SK-N-SH (cell line): Measurements from ENCODE around the gene PRKG1. TPM values are rescaled to one million over a fixed set of nuclear protein-coding genes. Genes with fewer than 3 reads are reported as not detected.

Source experiments
- CTCF ChIA-PET: fragments of 300-600, 350-600 bp; formaldehyde crosslinking; extraction: SDS; loops from one replicate; lab custom pipeline; 2021; lab: Yijun Ruan, JAX
- POLR2A ChIA-PET: fragments of 350-600 bp; sonication (Branson Sonifier 250); formaldehyde crosslinking; extraction: SDS; loops from one replicate; lab custom pipeline; 2020; ENCODE audit warnings: antibody characterized with exemption, inconsistent platforms; lab: Yijun Ruan, JAX
- DNase-seq: peaks from one replicate; pipeline ENCODE4 v3.0.0; 2012
- H2AFZ ChIP-seq: fragments of 200-600 bp; sonication (generic); 2 replicates; pipeline ENCODE4 v1.8.1; 2016; ENCODE audit warnings: antibody characterized with exemption, mild to moderate bottlenecking, low read depth
- H3F3A ChIP-seq: fragments of 200-600 bp; sonication (generic); replicated peaks from 2 replicates; pipeline ENCODE3; 2016; ENCODE audit warnings: antibody characterized with exemption, mild to moderate bottlenecking; ENCODE audit not compliant: insufficient read depth
- H3K27ac ChIP-seq, 2 experiments: fragments of 200-500 bp in 1 of 2; fragments of 200-600 bp in 1 of 2; sonication (Bioruptor generic) in 1 of 2; sonication (generic), shearing (Covaris generic) in 1 of 2; 2 replicates each; pipeline versions ENCODE4 v1.5.1 to v1.6.1; 2014 to 2016; ENCODE audit warnings: low read depth in 2 of 2, inconsistent platforms in 1 of 2, low read length in 1 of 2, mild to moderate bottlenecking in 1 of 2, mixed read lengths in 1 of 2
- H3K27me3 ChIP-seq: fragments of 200-600 bp; sonication (generic), shearing (Covaris generic); 2 replicates; pipeline ENCODE4 v1.6.1; 2016; ENCODE audit warnings: mixed run types; ENCODE audit not compliant: insufficient read depth
- H3K36me3 ChIP-seq, 2 experiments: fragments of 200-500 bp in 1 of 2; fragments of 200-600 bp in 1 of 2; sonication (Bioruptor generic) in 1 of 2; sonication (generic) in 1 of 2; replicated peaks in 1 of 2; 2 replicates each; pipeline versions ENCODE3 to v1.5.1; 2014 to 2016; ENCODE audit warnings: low read length in 1 of 2, mild to moderate bottlenecking in 1 of 2; ENCODE audit not compliant: insufficient read depth in 2 of 2, control insufficient read depth in 1 of 2
- H3K4me1 ChIP-seq, 2 experiments: fragments of 200-500 bp in 1 of 2; fragments of 200-600 bp in 1 of 2; sonication (Bioruptor generic) in 1 of 2; sonication (generic), shearing (Covaris generic) in 1 of 2; 2 replicates each; pipeline versions ENCODE4 v1.5.1 to v1.6.1; 2014 to 2016; ENCODE audit warnings: low read depth in 1 of 2, low read length in 1 of 2, mixed run types in 1 of 2; ENCODE audit not compliant: insufficient read depth in 2 of 2, control insufficient read depth in 1 of 2
- H3K4me2 ChIP-seq: fragments of 200-600 bp; sonication (generic), shearing (Covaris generic); 2 replicates; pipeline ENCODE4 v1.6.1; 2017; ENCODE audit warnings: mixed run types
- H3K4me3 ChIP-seq, 2 experiments: fragments of 200-500 bp in 1 of 2; fragments of 200-600 bp in 1 of 2; sonication (Bioruptor generic) in 1 of 2; sonication (generic), shearing (Covaris generic) in 1 of 2; 2 replicates each; pipeline versions ENCODE4 v1.5.1 to v1.8.1; 2014 to 2016; ENCODE audit warnings: low read depth in 2 of 2, inconsistent platforms in 1 of 2, low read length in 1 of 2, mild to moderate bottlenecking in 1 of 2, mixed read lengths in 1 of 2, moderate library complexity in 1 of 2
- H3K79me2 ChIP-seq: fragments of 200-600 bp; sonication (generic); 2 replicates; pipeline ENCODE4 v1.8.1; 2017; ENCODE audit warnings: mild to moderate bottlenecking; ENCODE audit not compliant: insufficient read depth
- H3K9ac ChIP-seq: fragments of 200-600 bp; sonication (generic); 2 replicates; pipeline ENCODE4 v1.6.1; 2017; ENCODE audit warnings: mixed run types
- H3K9me2 ChIP-seq: fragments of 200-600 bp; sonication (generic); 2 replicates; pipeline ENCODE4 v1.6.1; 2017; ENCODE audit warnings: mixed run types
- H3K9me3 ChIP-seq: fragments of 200-600 bp; sonication (generic); 2 replicates; pipeline ENCODE4 v1.6.1; 2017; ENCODE audit warnings: mixed run types, mild to moderate bottlenecking, moderate library complexity
- H4K20me1 ChIP-seq: fragments of 200-600 bp; sonication (generic); 2 replicates; pipeline ENCODE4 v1.6.1; 2017; ENCODE audit warnings: mild to moderate bottlenecking, mixed run types; ENCODE audit not compliant: insufficient read depth
- CHD2 ChIP-seq: fragments of 150-350 bp; IDR thresholded peaks from 2 replicates; pipeline ENCODE4 v1.6.1; 2018; ENCODE audit warnings: low read length; ENCODE audit not compliant: partially characterized antibody
- CTCF ChIP-seq: fragments of 200-600 bp; sonication (generic); IDR thresholded peaks from 2 replicates; pipeline ENCODE4 v1.6.1; 2017; ENCODE audit warnings: antibody characterized with exemption, mild to moderate bottlenecking, moderate library complexity
- ELF1 ChIP-seq: IDR thresholded peaks from 2 replicates; pipeline ENCODE4 v1.4.0; 2012
- EP300 ChIP-seq, 2 experiments: IDR thresholded peaks; 2 replicates each; pipeline versions ENCODE4 v1.4.0 to v1.6.1; 2012; ENCODE audit warnings: borderline replicate concordance in 1 of 2, low read depth in 1 of 2, low read length in 1 of 2
- EZH2phosphoT487 ChIP-seq: fragments of 200-600 bp; sonication (generic); IDR thresholded peaks from 2 replicates; pipeline ENCODE4 v1.6.1; 2017; ENCODE audit warnings: low read depth, mixed run types, mild to moderate bottlenecking, antibody characterized with exemption, moderate library complexity, borderline replicate concordance
- FOSL2 ChIP-seq: IDR thresholded peaks from 2 replicates; pipeline ENCODE4 v1.4.0; 2012; ENCODE audit warnings: low read depth, mild to moderate bottlenecking, moderate library complexity, borderline replicate concordance
- FOXJ3 ChIP-seq: sonication (generic); formaldehyde crosslinking; IDR thresholded peaks from 2 replicates; pipeline ENCODE4 v1.5.1; 2020; ENCODE audit warnings: mild to moderate bottlenecking, missing genetic modification reagents
- FOXM1 ChIP-seq: IDR thresholded peaks from 2 replicates; pipeline ENCODE4 v1.4.0; 2012; ENCODE audit warnings: low read depth, mild to moderate bottlenecking
- GABPA ChIP-seq: IDR thresholded peaks from 2 replicates; pipeline ENCODE4 v1.4.0; 2012; ENCODE audit warnings: low read depth, mild to moderate bottlenecking
- IRF3 ChIP-seq: fragments of 150-350 bp; IDR thresholded peaks from 2 replicates; pipeline ENCODE4 v1.6.1; 2016; ENCODE audit warnings: mild to moderate bottlenecking, low read depth, low read length
- JUND ChIP-seq: IDR thresholded peaks from 2 replicates; pipeline ENCODE4 v1.4.0; 2012
- MAX ChIP-seq: IDR thresholded peaks from 2 replicates; pipeline ENCODE4 v1.4.0; 2012; ENCODE audit warnings: low read depth
- MXI1 ChIP-seq: IDR thresholded peaks from 2 replicates; pipeline ENCODE4 v1.6.1; 2012; ENCODE audit warnings: mild to moderate bottlenecking, low read depth, low read length, improper control_type of control experiment
- NRF1 ChIP-seq: IDR thresholded peaks from 2 replicates; pipeline ENCODE4 v1.6.1; 2012; ENCODE audit warnings: low read depth, mild to moderate bottlenecking, low read length
- PBX3 ChIP-seq: IDR thresholded peaks from 2 replicates; pipeline ENCODE4; 2012
- RAD21 ChIP-seq: IDR thresholded peaks from 2 replicates; pipeline ENCODE4 v1.6.1; 2012; ENCODE audit warnings: mild to moderate bottlenecking, low read length
- RCOR1 ChIP-seq: fragments of 150-350 bp; IDR thresholded peaks from 2 replicates; pipeline ENCODE4 v1.6.1; 2017; ENCODE audit warnings: antibody characterized with exemption, low read length
- SIN3A ChIP-seq: IDR thresholded peaks from 2 replicates; pipeline ENCODE4 v1.6.1; 2012; ENCODE audit warnings: low read depth, mild to moderate bottlenecking, low read length, moderate library complexity, borderline replicate concordance
- SMC3 ChIP-seq: IDR thresholded peaks from 2 replicates; pipeline ENCODE4 v1.6.1; 2012; ENCODE audit warnings: low read depth, low read length, improper control_type of control experiment
- USF2 ChIP-seq: fragments of 150-350 bp; IDR thresholded peaks from 2 replicates; pipeline ENCODE4 v1.6.1; 2017; ENCODE audit warnings: antibody characterized with exemption, low read length, low read depth, borderline replicate concordance
- YY1 ChIP-seq: IDR thresholded peaks from 2 replicates; pipeline ENCODE4 v1.4.0; 2012; ENCODE audit warnings: low read depth, mild to moderate bottlenecking
- ZBTB33 ChIP-seq: IDR thresholded peaks from 2 replicates; pipeline ENCODE4 v1.4.0; 2012; ENCODE audit warnings: low read depth, borderline replicate concordance
- WGBS: methylation state at CpG from one replicate; pipeline ENCODE4 v1.1.6; 2017; ENCODE audit warnings: low lambda C conversion rate; 5-methylcytosine and 5-hydroxymethylcytosine counted together
- polyA plus RNA-seq, 3 experiments: library from polyadenylated mRNA; depleted of rRNA; stranded (reverse); fragments of >200 nt; gene quantifications; 2 replicates each; pipeline ENCODE4 v1.2.3, GENCODE V29; 2012

The PRKG1 gene
- polyA plus RNA-seq, 1 of the 3 experiments (the other 2 are of a cell fraction): 4.1 TPM

- no peaks in the 10 kb centered on the region for H3K9me3 ChIP-seq
- no peaks in the 10 kb centered on the region for H3K36me3 ChIP-seq
- no peaks in the 10 kb centered on the region for H3K27me3 ChIP-seq
- H3K4me3 ChIP-seq: no peak overlapping the region
- 45% methylated on average over 6 of the region's 6 CpGs for WGBS
- no peak overlapping the region for H3K4me2 ChIP-seq
- H4K20me1 ChIP-seq: no peaks in the 10 kb centered on the region
- H3K9ac ChIP-seq: no peak overlapping the region
- H3K4me1 ChIP-seq: no peaks in the 10 kb centered on the region; a peak in 1 of 4 replicates
- no peaks in the 10 kb centered on the region for H3K79me2 ChIP-seq
- H3K27ac ChIP-seq: no peak overlapping the region
- no peaks in the 10 kb centered on the region for H3K9me2 ChIP-seq
- no peak for TF ChIP-seq CHD2
- no peak for TF ChIP-seq USF2
- no peak for TF ChIP-seq YY1
- no peak for TF ChIP-seq NRF1
- TF ChIP-seq RAD21: no peak
- TF ChIP-seq EP300 (IDR thresholded peaks at IDR 0.05; ENCODE audit: borderline replicate concordance in 1 of 2, low read depth in 1 of 2, low read length in 1 of 2): no peak
- no peak for TF ChIP-seq IRF3
- TF ChIP-seq ZBTB33: no peak
- TF ChIP-seq MXI1: no peak
- TF ChIP-seq JUND: no peak
- TF ChIP-seq FOXM1: no peak
- TF ChIP-seq FOSL2: no peak
- no peak for TF ChIP-seq FOXJ3 (CRISPR knock-in tag)
- no peak for DNase-seq
- ChIA-PET POLR2A (no interaction called here), CTCF (interaction anchor here (0.8 kb wide), 1 partner anchor 25 kb away, joined by 3 read pairs; no protein-coding TSS in a partner anchor)
- H3F3A ChIP-seq: no peaks in the 10 kb centered on the region
- no peak overlapping the region for H2AFZ ChIP-seq
Measured at GRCh38 chr10:52030051-52030790, 955.9 kb downstream of the PRKG1 start.

- Histone ChIP-seq H3K4me3 (no peak overlapping the region), H3K4me2 (no peak overlapping the region), H3K9me3 (no peaks in the 10 kb centered on the region), H3K4me1 (no peaks in the 10 kb centered on the region; a peak in 1 of 4 replicates), H3K9ac (no peak overlapping the region), H2AFZ (no peak overlapping the region), H3K79me2 (no peaks in the 10 kb centered on the region), H3K27me3 (no peaks in the 10 kb centered on the region), H3K9me2 (no peaks in the 10 kb centered on the region), H3F3A (no peaks in the 10 kb centered on the region), H3K36me3 (no peaks in the 10 kb centered on the region), H4K20me1 (no peaks in the 10 kb centered on the region), H3K27ac (no peak overlapping the region)
- CTCF ChIA-PET: no interaction called here
- DNase-seq: no peak
- POLR2A ChIA-PET: no interaction called here
- WGBS: 79% methylated on average over 1 of the region's 1 CpG
- no peak for TF ChIP-seq PBX3
- no peak for TF ChIP-seq EZH2phosphoT487
- TF ChIP-seq NRF1: no peak
- TF ChIP-seq CTCF: no peak
- TF ChIP-seq MAX: no peak
- TF ChIP-seq RCOR1: no peak
- TF ChIP-seq SMC3: no peak
- no peak for TF ChIP-seq SIN3A
- TF ChIP-seq ELF1: no peak
- no peak for TF ChIP-seq GABPA
Measured at GRCh38 chr10:52030975-52031374, 956.7 kb downstream of the PRKG1 start.
